ENCODE data around the gene NTRK3.

DNA sequence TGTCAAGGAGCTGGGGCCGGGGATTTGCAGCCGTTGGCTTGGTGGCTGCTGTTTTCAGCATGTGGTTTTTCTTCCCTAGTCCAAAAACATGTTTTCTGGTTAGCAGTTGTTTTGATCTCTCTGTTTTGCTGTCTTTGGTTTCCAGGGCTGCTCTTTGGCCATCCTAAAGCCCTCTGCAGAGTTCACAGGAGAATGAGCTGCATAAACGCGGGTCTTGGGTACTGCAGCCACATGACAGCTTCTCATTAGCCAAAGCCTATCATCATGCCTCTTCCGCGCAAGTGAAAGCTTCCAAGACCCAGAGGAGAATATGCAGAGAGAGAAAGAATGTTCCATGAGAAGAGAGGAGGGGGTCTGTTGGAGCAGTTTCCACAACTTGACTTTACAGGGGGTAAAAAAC lies 138.5 kb downstream of the NTRK3 start:
- TF ChIP-seq, protein P1, sequence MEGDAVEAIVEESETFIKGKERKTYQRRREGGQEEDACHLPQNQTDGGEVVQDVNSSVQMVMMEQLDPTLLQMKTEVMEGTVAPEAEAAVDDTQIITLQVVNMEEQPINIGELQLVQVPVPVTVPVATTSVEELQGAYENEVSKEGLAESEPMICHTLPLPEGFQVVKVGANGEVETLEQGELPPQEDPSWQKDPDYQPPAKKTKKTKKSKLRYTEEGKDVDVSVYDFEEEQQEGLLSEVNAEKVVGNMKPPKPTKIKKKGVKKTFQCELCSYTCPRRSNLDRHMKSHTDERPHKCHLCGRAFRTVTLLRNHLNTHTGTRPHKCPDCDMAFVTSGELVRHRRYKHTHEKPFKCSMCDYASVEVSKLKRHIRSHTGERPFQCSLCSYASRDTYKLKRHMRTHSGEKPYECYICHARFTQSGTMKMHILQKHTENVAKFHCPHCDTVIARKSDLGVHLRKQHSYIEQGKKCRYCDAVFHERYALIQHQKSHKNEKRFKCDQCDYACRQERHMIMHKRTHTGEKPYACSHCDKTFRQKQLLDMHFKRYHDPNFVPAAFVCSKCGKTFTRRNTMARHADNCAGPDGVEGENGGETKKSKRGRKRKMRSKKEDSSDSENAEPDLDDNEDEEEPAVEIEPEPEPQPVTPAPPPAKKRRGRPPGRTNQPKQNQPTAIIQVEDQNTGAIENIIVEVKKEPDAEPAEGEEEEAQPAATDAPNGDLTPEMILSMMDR (IDR thresholded peaks at IDR 0.05; ENCODE audit: borderline replicate concordance, extremely low read depth, low read length, poor library complexity, severe bottlenecking): no peak
- TF ChIP-seq EZH2 (IDR thresholded peaks at IDR 0.05; ENCODE audit: borderline replicate concordance, low read depth, low read length, severe bottlenecking): no peak
